HK-2 (cell line): Measurements from ENCODE around the gene LHX6.

Source experiments
- DNase-seq: peaks from one replicate; pipeline ENCODE4 v3.0.0-alpha.2; 2018; ENCODE audit not compliant: unreplicated experiment

Gene LHX6

DNA sequence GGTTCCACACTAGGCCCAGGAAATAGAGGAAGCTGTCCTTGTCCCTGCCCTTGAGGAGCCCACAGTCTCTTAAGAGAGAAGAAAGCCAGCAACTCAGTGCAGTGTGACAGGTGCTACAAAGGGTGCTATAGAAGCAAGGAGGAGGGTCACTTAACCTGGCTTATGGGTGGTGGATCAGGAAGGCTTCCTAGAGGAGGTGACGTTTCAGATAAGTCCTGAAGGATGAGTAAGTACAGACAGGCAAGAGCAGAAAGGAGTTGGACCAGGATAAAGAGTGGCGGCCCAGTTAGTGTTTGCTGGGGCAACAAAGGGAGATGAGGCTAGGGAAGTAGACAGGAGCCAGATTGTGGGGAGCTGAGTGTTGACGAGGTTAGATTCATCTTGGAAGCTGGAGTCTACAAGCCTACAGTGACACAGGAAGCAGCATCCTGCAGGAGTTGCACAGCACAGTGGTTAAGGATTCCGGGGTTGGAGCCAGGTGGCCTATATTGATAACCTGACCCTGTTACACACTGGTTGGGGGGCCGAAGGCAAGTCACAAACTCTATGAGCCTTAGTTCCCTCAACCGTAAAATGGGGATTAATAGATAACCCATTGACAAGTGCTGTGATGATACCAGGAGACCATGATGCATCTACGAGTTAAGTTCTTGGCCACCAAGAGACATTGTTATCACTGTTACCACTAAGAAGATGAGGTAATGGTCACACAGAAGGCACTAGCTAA lies 5.4 kb upstream of the LHX6 start:
- DNase-seq: no peak

DNA sequence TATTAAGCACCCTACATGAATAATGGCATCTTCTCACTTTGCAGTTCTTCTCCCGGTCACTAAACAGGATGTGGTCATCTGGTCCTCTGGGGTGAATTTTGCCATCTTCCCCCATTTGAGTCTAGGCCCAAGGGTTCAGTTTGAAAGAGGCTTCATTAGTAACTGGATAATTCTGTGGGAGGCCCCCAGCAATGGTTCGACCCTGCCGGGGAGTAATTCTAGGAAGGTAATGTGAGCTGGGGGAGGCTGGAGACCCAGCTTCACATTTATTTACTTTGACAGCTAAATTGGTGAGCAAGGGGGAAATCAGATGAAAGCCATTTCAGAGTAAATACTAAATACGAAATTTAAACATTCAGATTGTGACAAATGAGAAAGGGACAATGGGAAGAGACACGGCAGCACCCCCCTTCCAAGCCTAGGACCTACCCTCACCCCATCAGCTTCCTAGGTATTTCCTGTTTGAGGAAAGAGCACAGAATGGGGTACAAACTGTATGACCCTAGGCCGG lies 4.1 kb upstream of the LHX6 start:
- no peak for DNase-seq

DNA sequence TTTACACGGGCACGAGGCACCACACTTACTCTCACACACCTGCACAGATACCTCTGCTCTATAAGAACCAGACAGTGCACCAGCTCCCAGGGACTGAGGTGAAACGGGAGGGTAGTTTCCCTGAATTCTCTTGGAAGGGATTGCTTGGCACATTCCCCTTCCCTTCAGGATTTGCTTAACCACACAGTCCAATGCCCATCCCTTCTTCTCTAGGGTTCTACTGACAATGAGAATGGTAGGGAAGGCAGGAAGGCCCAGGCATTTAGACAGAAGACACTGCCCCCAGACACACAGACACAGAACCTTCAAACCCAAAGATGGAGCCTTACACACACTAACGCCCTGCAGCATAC lies 704 bp upstream of the LHX6 start:
- no peak for DNase-seq

DNA sequence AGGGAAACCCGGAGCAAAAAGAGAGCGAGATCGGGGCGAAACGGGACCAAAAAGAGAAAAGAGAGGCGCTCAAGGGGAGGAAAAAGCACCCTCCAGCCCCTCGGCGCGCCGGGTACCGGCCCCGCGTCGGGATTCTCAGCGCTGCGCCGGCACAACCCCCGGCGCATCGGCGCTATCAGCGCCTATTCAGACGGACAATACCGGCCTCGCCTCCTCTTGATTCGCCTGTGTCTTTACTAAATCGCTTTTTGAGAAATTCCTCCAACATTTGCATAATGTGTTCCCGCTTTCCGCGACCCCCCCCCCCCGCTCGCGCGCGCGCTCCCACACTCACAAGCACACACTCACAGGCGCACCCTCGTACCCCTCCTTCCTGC lies 578 bp downstream of the LHX6 start:
- DNase-seq: no peak

DNA sequence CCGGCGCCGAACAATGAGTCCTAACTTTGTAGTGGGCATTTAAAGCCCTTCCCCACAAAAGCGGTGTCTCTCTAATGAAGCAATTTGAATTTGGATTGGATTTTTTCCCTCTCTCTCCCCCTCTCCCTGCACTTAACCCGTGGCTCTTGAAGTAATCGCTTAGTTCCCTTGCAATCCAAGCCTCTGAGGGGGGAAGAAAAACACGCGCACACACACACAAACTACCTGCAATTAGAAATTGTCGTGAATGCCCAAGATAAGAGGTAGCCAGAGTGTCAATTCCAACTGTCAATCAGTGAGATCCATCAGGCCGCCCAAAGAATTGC lies 1.2 kb downstream of the LHX6 start:
- no peak for DNase-seq

DNA sequence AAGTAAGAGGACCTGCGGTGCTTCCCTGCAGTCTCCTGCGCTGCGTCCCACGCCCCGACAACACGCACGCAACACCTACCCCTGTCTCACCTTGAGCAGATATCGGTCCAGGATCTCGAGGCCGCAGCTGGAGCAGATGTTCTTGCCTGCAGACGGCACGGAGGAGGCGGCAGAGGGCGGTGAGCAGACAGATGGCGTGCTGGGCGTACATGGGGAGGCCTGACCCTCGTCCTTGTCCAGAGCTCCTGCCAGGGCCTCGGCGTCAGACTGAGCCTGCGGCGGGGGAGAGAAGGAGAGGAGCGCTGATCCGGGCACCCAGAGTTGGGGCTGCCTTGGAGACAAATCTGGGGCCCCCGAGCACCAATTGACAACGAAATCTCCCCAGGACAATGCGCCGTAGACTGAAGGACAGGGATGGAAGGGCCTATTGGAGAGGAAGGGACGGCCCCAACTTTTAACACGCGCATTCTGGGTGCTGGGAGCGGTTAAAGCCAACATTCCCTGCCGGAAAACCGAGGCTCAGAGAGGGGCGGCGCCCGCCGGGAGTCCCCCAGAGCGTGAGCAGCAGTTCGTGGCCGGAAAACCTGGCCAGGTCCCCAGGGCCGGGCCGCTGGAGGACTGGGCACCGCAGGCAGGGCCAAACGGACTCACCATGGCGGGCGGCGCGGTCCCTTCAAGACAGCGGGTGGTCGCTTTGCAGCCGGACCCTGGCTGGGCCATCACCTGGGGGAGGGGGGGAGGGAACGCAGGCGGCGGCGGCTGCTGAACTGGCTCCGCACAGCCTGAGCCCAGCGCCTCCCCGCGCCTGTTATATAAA lies 1.8 kb downstream of the LHX6 start:
- no peak for DNase-seq

DNA sequence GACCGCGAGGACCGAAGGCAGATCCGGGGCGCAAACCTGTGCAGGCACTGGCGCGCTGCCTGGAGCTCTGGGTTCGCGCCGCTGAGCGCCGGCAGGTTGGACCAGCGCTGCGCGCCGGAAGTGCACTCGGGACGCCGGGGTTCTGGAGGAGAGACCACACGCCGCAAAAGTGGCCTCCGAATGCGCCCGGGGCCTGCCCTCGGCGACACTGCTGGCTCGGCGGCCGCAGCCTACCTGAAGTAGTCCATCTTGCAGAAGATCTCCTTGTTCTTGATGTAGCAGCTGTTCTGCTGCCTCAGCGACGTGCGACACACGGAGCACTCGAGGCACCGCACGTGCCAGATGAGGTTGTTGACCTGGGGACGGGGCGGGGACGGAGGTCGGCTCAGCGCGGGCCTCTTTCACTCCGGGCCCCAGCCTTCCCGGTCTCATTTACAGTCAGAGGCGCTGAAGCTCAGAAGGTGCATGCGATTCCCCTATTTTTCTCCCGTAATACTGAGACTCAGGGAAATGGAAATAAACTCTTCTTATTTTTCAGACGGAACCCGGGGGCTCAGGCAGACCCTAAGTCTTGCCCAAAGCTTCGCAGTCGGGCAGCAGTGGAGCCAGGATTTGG lies 2.5 kb downstream of the LHX6 start:
- DNase-seq: no peak

DNA sequence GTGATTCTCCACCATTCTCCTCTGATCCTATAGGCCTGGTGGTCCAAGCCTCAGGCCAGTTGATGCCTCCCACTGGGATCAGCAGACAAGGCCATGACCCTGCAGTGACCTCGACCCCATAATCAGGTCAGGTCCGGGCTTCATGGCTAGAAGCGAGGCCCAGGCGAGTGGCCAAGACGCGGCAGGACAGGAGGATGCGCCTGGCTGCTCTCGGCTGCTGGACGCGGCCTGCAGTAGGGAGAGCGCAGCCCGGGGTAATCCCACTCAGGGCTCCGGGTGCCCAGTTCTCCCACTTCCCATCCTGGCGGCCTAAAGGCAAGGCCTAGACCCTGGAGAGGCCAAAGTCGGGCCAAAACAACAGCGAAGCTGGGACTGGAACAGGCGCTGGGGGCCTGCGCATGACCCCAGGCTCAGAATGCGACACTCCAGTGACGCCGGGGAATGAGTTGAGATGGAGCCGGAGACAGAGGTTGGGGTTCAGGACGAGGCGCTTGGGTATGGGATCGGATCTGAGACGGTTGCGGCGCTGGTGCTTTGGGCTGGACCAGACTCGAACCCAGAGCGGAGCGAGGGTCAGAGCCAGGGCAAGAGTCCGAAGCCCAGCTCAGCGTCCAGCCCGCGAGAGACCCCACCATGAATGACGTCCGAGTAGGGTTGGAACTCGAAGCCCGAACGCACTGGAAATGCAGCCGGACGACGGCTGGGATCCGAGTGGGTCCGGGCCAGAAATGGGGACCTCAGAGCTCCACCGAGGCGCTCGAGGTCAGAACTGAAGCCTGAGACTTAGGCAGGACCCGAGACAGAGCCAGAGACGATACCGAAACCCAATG lies 3.2 kb downstream of the LHX6 start:
- DNase-seq: no peak

DNA sequence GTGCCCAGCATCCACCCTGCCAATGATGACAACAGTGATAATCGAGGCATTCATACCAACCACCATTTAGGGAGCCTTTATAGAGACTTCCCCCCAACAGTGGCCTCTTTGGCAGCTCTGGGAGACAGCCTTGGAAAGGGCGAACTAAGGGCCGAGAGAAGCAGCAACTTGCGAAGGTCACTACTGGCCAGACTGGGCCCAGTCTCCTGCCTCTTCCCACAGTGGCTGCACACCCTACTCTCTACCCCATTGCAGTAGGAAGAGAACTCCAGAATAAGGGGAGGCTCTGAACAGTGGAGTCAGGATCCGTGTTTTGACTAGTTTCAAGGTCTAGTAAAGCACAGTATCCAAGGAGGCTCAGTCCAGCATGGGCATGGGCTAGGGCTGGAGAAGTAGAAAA lies 5.3 kb downstream of the LHX6 start:
- no peak for DNase-seq

DNA sequence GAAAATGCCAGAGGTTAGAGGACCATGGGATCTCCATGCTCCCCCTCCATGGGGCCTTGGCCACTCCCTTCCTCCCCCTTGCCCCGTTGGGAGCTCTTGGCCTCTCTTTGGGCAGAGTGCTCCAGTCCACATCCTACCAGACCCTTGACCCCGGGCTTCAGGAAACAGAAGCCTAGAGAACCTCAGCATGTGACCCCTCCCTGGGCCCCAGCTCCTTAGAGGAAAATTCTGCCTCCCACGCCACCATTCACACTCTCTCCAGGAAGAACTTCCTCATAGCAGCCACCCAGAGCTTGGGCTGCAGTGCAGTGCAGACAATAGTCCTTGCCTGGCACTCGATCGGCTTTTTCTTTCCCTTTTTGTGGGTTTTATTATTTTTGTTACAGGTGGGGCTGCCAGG lies 6.0 kb downstream of the LHX6 start:
- DNase-seq: no peak

DNA sequence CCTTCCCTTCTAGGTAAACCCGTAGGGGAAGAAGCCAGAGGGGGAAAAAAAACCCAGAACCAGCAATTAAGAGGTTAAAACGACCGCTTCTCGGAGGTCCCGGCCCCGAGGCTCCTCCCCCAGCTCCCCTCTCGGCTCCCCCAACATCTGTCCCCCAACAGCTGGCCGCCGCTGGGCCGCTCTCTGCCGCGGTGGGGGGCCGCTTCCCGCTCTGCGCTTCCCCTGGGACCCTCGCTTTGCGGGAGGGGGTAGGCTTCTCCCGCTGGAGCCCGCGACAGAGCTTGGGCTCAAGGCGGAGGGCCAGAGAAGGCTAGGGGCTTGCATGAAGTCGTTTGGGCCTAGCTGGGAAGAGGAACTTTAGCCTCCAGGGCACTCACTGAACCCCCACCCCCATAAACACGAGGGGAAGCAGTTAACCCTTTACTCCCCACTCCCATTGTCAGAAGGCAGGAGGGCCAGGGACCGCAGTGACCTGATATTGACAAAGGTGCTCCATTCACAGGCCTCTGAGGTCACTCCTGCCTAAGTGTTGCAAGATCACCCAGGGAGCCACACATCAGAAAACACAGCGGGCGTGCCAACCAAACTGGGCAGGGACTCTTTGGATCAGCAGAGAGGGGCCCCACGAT lies 7.5 kb downstream of the LHX6 start:
- no peak for DNase-seq

DNA sequence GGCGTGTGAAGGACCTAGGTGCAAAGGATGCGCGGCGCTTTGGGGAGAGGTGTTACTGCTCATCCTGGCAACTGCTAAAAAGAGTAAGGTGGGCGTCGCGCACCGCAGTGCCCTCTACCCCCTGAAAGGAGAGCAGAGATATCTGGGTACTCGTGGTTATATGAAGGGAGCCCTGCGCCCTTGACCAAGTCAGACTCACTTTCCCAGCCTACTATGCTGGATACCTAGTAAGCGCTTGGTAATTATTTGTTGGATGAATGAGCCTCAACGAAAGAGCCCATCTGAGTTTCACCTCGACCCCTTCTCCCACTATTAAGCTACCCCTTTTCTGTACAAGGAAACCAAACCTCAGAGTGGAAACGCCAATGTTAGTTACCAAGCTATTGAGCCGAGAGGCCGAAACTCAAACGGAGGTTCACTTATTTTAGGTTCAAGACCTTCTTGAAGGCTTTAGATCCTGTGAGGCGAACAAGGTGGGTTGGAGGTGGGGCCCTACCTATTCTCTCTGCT lies 8.0 kb downstream of the LHX6 start:
- DNase-seq: no peak

DNA sequence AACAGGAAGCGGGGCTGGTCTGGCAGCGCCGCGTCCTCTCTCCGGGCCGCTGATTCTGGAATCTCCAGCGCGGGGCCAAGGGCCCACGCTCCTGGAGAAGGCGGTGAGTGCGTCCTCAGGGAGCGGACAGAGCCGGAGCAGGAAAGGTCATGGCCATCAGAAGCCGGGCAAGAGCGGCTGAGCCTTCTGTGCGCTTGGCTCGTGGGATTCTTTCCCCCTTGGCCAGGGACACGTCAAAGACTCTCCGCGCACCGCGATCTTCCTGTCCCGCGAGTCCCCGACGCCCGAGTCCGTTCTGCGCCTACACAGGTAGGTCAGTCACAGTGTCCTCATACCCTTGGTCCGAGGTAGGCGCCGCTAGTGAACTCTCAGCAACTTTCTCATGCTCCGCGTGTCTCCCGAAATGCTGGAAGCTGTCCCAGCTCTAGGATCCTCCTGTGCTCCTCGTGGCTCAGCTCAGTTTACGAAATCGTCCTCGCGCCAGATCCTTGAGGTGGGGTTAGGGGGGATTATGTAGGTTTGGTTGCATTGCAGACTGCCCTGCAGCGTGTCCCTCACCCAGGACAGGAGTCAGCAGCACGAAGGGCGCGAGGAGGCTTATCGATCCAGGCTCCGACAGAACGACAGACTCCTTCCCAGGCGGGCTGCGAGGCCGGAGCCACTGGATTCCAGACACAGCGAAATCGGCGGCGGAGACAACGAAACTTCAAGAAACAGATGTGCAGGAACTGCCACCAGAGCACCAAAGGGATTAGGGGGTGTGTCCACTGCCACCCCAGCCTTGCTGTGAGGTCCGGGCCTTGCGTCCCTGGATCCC lies 8.7 kb downstream of the LHX6 start:
- DNase-seq: no peak

DNA sequence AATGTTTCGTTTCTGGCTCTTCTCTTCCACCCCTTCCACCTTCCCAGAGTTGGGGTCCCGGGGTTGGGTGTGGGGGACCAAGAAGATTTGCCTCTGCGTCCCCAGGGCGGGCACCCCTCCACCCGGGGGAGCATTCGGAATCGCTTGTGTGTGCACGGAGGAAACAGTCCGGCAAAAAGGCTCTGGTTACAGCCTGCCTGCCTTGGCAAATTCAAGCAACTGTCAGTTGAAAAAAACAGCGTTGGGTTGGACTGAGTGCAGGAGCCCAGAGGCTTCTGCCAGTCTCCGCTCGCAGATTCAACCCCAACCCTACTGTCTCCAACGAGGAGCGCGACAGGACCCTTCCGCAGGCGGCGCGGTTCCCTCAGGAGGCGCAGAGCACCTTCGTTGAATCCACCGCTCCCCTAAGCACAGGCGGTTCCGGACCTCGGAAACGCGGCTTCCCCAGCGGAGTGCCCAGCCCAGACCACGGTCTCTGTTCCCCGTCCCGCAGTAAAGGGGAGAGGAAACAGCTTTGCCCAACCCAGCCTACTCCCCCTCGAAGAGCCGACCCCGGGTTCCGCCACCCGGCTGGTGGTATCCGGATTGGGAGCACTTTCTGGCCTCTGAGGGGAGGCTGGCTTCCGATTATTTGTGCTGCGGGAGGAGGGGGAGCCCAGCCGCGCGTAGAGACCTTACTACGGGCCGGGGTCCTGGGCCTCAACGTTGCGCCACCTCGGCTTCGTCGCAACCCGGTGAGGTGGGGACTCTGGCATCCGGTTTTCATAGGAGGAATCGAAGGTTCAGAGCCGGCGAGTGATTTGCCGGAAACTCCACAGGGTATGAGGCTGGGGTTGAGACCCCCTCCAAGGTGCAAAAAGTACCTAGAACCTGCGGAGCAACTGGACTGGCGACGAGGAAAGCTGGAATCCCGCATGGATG lies 9.6 kb downstream of the LHX6 start:
- DNase-seq: no peak

DNA sequence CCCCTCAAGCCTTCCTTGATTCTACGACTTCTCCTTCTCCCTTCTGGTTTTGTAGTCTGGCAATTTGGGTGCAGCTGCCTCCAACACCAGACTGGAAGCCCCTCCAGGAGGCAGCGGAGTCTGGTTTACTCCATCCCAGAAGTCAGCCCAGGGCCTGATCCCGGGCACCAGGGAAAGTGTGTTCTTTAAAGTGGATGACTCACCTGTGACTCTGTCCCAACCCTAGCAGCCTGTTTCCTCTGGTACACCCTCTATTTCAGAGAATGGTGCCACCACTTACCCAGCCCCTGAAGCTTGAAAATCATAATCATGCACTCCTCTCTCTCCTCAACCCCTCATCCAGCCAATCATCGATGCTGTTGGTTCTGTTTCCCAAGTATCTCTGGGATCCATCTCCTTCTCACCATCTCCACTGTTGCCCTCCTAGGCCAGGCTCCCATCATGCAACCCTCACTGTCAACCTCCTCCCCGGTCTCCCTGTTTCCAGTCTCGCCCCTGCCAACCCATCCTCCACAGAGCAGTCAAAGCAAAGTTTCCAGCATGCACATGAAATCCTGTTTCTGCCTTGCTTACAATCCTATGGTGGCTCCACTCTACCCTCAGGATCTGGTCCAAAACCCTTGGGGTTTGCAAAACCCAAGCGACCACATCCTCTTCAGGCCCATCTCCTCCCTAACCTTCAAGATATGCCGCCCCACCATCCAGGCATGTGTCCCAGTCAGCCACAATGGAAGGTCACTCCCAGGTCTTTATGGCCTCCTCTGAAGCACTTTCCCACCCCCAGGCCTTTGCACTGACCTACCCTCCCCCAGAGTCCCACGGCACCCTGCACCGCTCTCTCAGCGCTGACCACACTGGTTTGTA lies 10.5 kb downstream of the LHX6 start:
- DNase-seq: no peak

DNA sequence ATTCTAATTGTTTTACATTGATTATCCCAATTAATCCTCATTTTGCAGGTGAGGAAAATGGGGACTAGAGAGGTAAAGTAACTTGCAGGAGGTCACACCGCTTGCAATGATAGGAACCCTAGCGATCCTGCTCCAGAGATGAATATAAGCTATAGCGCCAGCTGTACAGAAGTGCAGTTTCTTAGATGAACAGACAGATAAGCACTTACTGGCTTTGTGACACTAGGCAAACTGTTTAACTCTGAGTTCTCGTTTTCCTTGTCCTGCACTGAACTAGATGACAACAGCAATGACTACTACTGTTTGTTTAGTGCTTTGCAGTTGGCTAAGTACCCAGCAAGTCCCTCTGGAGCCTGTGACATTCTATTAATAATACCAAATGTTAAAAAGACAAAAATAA lies 11.1 kb downstream of the LHX6 start:
- DNase-seq: no peak

DNA sequence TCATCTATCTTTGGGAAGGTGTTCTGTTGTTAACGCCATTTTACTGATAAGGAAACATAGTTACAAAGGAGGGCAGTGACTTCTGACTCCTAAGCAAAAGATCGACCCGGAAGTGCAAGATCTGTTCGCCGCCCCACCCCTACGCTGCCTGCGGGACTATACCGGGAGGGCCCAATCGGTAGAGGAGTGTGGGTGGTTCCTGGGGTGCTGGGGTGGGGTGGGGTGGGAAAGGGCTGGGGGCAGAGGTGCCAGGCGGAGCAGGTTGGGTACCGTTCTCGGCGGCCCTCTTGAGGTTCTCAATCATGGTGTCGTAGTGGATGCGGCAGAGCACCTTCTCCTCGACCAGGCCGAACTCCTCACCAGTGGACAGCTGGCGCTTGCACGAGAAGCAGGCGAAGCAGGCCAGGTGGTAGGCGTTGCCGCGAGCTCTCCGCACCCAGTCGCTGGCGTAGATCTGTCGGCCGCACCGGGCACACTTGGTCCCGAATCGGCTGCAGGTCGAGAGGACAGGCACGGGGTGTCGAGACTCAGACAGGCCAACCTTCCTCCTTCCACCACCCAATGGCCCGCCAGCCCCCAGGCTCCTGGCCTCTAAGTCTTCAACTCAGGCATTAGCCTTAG lies 11.8 kb downstream of the LHX6 start:
- no peak for DNase-seq

DNA sequence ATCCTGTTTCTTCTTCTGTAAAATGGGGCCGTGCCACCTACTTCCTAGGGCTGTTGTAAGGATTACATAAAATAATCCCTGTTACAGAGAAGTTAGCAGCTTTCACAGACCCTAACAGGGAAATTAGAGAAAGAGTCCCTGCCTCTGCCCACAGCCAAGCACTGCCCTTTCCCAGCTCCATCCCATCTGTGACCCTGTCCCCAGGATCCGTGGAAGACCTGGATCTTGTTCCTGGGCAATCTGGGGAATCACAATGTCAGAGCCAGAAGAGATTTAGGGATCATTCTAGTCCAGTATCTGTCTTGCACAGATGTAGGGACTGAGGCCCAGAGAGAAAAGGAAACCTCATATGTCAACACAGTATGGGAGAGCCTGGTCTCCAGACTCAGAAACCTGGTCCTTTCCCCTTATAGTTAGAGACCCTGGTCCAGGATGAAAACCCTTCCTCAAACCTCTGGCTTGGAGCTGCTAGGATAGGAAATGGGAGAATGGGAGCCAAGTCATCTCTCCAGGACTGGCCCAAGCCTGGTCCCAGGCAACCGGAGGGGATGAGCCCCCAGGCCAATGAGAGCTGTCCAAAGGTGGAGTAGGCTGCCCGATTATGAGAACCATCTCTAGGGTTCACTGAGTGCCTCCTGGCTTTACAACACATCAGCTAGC lies 12.5 kb downstream of the LHX6 start:
- no peak for DNase-seq
